AG04449 (cell line): ENCODE data around the gene HK3.

ENCODE experiments used
- CTCF ChIA-PET: fragments of 350-600 bp; formaldehyde crosslinking; extraction: SDS; loops from one replicate; lab custom pipeline; 2021; ENCODE audit warnings: antibody characterized with exemption; lab: Yijun Ruan, JAX
- POLR2A ChIA-PET: fragments of 400-600, 350-600 bp; formaldehyde crosslinking; extraction: SDS; loops from one replicate; lab custom pipeline; 2020; ENCODE audit warnings: antibody characterized with exemption, inconsistent platforms; lab: Yijun Ruan, JAX
- DNase-seq: peaks from one replicate; pipeline ENCODE4 v3.0.0-alpha.2; 2010; ENCODE audit warnings: low read depth, low spot score
- H3K4me3 ChIP-seq: 2 replicates; pipeline ENCODE4 v1.5.1; 2011; ENCODE audit warnings: low read depth, mild to moderate bottlenecking, control low read depth, low read length
- TF ChIP-seq, protein P1 (sequence below): IDR thresholded peaks from one replicate; pipeline ENCODE4 v1.5.1; 2011; ENCODE audit warnings: mild to moderate bottlenecking, moderate library complexity, low read length, control low read depth, inconsistent platforms; ENCODE audit not compliant: insufficient read depth; ENCODE audit errors: missing control alignments

The HK3 gene

DNA sequence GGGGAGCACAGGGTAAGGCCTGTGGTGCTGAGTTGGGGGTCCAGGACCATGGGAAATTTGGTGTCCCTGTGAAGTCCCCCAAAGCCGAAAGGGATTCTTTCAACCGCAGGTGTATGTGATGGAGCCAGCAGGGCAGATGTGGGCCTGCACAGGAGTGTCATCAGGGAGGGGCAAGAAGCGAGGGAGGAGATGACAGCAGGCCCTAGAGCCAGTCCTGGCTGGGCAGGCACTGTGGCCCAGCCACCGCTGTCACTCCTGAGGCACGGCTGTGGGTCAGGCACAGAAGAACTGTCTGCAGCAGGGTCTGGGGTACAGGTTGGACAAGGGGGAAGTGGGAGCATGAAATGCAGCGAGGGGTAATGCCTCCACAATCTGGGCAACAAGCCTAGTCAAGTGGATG, 4.8 kb downstream of the HK3 start:
- no peak for DNase-seq
- H3K4me3 ChIP-seq: no peak overlapping the region
- ChIA-PET CTCF (no interaction called here), POLR2A (no interaction called here)
- TF ChIP-seq, protein P1, sequence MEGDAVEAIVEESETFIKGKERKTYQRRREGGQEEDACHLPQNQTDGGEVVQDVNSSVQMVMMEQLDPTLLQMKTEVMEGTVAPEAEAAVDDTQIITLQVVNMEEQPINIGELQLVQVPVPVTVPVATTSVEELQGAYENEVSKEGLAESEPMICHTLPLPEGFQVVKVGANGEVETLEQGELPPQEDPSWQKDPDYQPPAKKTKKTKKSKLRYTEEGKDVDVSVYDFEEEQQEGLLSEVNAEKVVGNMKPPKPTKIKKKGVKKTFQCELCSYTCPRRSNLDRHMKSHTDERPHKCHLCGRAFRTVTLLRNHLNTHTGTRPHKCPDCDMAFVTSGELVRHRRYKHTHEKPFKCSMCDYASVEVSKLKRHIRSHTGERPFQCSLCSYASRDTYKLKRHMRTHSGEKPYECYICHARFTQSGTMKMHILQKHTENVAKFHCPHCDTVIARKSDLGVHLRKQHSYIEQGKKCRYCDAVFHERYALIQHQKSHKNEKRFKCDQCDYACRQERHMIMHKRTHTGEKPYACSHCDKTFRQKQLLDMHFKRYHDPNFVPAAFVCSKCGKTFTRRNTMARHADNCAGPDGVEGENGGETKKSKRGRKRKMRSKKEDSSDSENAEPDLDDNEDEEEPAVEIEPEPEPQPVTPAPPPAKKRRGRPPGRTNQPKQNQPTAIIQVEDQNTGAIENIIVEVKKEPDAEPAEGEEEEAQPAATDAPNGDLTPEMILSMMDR: no peak

DNA sequence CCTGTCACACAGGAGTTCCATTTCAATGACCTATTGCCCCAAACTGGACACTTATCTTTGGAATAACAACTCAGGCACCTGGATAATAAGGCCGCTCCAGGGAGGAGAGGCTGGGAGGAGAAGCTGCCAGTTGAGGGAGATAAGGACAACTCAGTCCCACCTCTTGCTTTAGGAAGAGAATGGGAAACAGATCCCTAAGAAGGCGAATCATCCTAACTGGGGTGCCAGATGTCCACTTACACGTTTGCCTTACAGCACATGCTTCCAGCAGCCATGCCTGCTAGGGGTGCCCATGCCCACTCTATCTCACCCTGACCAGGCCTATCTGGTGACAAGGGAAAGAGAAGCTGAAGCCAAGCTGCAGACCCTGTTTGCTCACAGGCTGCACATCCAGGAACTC, 6.5 kb downstream of the HK3 start:
- H3K4me3 ChIP-seq: no peak overlapping the region
- DNase-seq: no peak
- POLR2A ChIA-PET: no interaction called here
- TF ChIP-seq, protein P1: no peak
- CTCF ChIA-PET: no interaction called here

GRCh38 chr5:176891331-176891958, 7.7 kb downstream of the HK3 start:
- ChIA-PET POLR2A (no interaction called here), CTCF (no interaction called here)
- H3K4me3 ChIP-seq: no peak overlapping the region
- TF ChIP-seq, protein P1: no peak
- no peak for DNase-seq

DNA sequence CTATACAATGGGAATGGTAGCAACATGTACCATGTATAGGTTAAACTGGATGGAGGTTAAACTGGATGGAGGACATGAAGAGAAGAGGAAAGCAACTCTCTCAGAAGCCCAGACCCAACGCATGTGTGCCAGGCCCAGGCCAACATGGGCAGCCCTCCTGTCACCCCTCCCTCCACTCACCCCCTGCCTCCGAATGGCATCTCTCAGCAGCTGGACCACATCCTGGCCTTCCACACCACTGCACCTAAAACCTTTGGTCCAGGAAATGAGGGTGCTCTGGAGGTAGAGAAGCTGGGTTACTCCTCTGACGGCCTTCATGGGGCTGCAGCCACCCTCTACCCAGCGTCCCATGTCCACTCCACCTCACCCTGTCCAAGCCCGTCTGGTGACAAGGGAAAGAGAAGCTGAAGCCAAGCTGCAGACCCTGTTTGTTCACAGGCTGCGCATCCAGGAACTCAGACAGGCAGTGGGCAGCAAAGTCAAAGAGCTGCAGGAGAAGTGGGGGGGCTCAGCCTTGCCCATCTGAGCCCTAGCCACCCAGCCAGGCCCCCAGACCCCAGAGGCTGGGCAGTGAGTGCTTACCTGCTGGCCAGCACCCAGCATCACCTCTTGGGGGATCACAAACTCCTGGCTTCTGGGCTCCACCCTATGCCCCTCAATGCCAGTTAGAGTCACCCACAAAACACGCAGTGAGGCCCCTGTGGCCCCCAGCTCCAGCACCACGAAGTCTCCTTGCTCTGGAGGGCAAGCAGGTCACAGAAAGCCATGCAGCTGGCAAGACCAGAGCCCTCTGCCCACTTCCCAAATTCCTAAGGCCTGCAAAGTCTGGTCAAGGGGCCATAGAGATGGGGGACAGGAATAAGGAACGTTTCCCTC, 8.5 kb downstream of the HK3 start:
- POLR2A ChIA-PET: no interaction called here
- DNase-seq: no peak
- CTCF ChIA-PET: no interaction called here
- H3K4me3 ChIP-seq: no peak overlapping the region
- TF ChIP-seq, protein P1: no peak

GRCh38 chr5:176889321-176890280, 9.5 kb downstream of the HK3 start:
- no peak for DNase-seq
- ChIA-PET POLR2A (no interaction called here), CTCF (no interaction called here)
- no peak overlapping the region for H3K4me3 ChIP-seq
- TF ChIP-seq, protein P1: no peak
